Kidney (tissue), 14 donors: ENCODE results near the gene ZNF451. TPM values are rescaled to one million over a fixed set of nuclear protein-coding genes. Genes with fewer than 3 reads are reported as not detected.

ENCODE experiments used
- DNase-seq, 5 donors: peaks; one replicate each; pipeline ENCODE4 v3.0.0-alpha.2; 2013 to 2020
- FAIRE-seq: peaks from 2 replicates; lab custom pipeline; 2012; peaks lifted over from hg19 to GRCh38; lab: Jason Lieb, UNC
- H3K27ac ChIP-seq, 2 donors: one replicate each; pipeline ENCODE4 v1.7.0; 2013; ENCODE audit warnings: low read depth in 2 of 2, low read length in 2 of 2, inconsistent platforms in 1 of 2
- H3K27me3 ChIP-seq: one replicate; pipeline ENCODE4 v1.7.1; 2013; ENCODE audit warnings: low read length, inconsistent platforms; ENCODE audit not compliant: control insufficient read depth, insufficient read depth
- H3K36me3 ChIP-seq, 3 donors: one replicate each; pipeline versions ENCODE4 v1.7.0 to v1.7.1; 2013; ENCODE audit warnings: low read length in 3 of 3, control low read depth in 1 of 3, inconsistent platforms in 1 of 3; ENCODE audit not compliant: insufficient read depth in 3 of 3, control insufficient read depth in 2 of 3
- H3K4me1 ChIP-seq, 3 donors: one replicate each; pipeline versions ENCODE4 v1.7.0 to v1.7.1; 2013; ENCODE audit warnings: low read length in 3 of 3, inconsistent platforms in 1 of 3, low read depth in 1 of 3; ENCODE audit not compliant: control insufficient read depth in 2 of 3, insufficient read depth in 2 of 3
- H3K4me3 ChIP-seq, 3 donors: one replicate each; pipeline versions ENCODE4 v1.7.0 to v1.8.1; 2013; ENCODE audit warnings: low read length in 3 of 3, control low read depth in 1 of 3, inconsistent platforms in 1 of 3
- H3K9ac ChIP-seq, 3 donors: one replicate each; pipeline versions ENCODE4 v1.7.0 to v1.7.1; 2013; ENCODE audit warnings: low read length in 3 of 3, control low read depth in 1 of 3, inconsistent platforms in 1 of 3
- H3K9me3 ChIP-seq, 3 donors: one replicate each; pipeline versions ENCODE4 v1.7.0 to v1.7.1; 2013; ENCODE audit warnings: low read length in 3 of 3, control low read depth in 1 of 3, inconsistent platforms in 1 of 3; ENCODE audit not compliant: control insufficient read depth in 2 of 3, insufficient read depth in 1 of 3
- CTCF ChIP-seq: IDR thresholded peaks from 3 replicates; pipeline ENCODE4 v1.5.1; 2012; ENCODE audit warnings: mild to moderate bottlenecking, moderate library complexity, borderline replicate concordance; ENCODE audit not compliant: insufficient read depth; ENCODE audit errors: extremely low read depth
- intact Hi-C: fragments of 100-400 bp; cut with DNase I; formaldehyde crosslinking; loops from one replicate; pipeline ENCODE4 v1.11.1; 2022
- polyA plus RNA-seq: library from polyadenylated mRNA; stranded (reverse); fragments of 350-450 nt; fragmentation: Illumina TruSeq; extraction: RNeasy Lipid Tissue Mini Kit (QIAGEN cat#74804); gene quantifications from one replicate; pipeline ENCODE4 v1.2.3, GENCODE V29; 2014; ENCODE audit warnings: low read depth, low replicate concordance; ENCODE audit not compliant: insufficient read depth
- total RNA-seq: library from RNA; stranded (reverse); fragmentation: NEBNext Ultra II Directional; extraction: Animal tissue kit (Norgen Biotek cat#: 25700); gene quantifications from one replicate; pipeline ENCODE4 v1.2.1, GENCODE V29; 2021
- donor health status: control.
- donor health status: control.
- donor health status: control.
- donor health status: control.
- donor health status: control.
- donor health status: DM: yes; HTN: yes; CAD: no.
- donor health status: Normal renal cell carcinoma (clear cell type).

Gene ZNF451
- total and polyA plus RNA-seq, 2 donors from 2014 or later: 7.8 to 55.0 TPM

GRCh38 chr6:57158658-57159057, 68.7 kb downstream of the ZNF451 start:
- DNase-seq: no peak
- Histone ChIP-seq H3K4me1 (no peaks in the 10 kb centered on the region), H3K9ac (no peak overlapping the region), H3K36me3 (peaks cover 0 to 9% (median 3%) of the 10 kb centered on the region in 3 donors), H3K9me3 (no peaks in the 10 kb centered on the region), H3K27me3 (no peaks in the 10 kb centered on the region), H3K4me3 (no peak overlapping the region), H3K27ac (no peak overlapping the region)
- TF ChIP-seq CTCF: no peak
- intact Hi-C loops: no loop called here
- FAIRE-seq: no peak

GRCh38 chr6:57159127-57159526, 69.1 kb downstream of the ZNF451 start:
- DNase-seq (no peak), FAIRE-seq (no peak)
- no peak for TF ChIP-seq CTCF
- no peak overlapping the region for H3K27ac ChIP-seq
- H3K36me3 ChIP-seq: peaks cover 0 to 6% (median 0%) of the 10 kb centered on the region in 3 donors
- intact Hi-C loops: no loop called here
- no peaks in the 10 kb centered on the region for H3K9me3 ChIP-seq
- H3K27me3 ChIP-seq: no peaks in the 10 kb centered on the region
- no peaks in the 10 kb centered on the region for H3K4me1 ChIP-seq
- no peak overlapping the region for H3K4me3 ChIP-seq
- no peak overlapping the region for H3K9ac ChIP-seq

GRCh38 chr6:57162028-57162427, 72.0 kb downstream of the ZNF451 start:
- intact Hi-C loops: no loop called here
- Histone ChIP-seq H3K36me3 (peaks cover 0 to 6% (median 0%) of the 10 kb centered on the region in 3 donors), H3K9ac (no peak overlapping the region), H3K4me1 (no peaks in the 10 kb centered on the region), H3K4me3 (no peak overlapping the region), H3K9me3 (peaks cover 5 to 7% (median 6%) of the 10 kb centered on the region in 3 donors), H3K27ac (no peak overlapping the region), H3K27me3 (no peaks in the 10 kb centered on the region)
- DNase-seq: no peak
- no peak for TF ChIP-seq CTCF
- no peak for FAIRE-seq

GRCh38 chr6:57162516-57162915, 72.5 kb downstream of the ZNF451 start:
- intact Hi-C loops: no loop called here
- FAIRE-seq (no peak), DNase-seq (no peak)
- Histone ChIP-seq H3K4me3 (no peak overlapping the region), H3K9ac (no peak overlapping the region), H3K4me1 (no peaks in the 10 kb centered on the region), H3K36me3 (peaks cover 0 to 8% (median 0%) of the 10 kb centered on the region in 3 donors), H3K9me3 (peaks cover 5 to 7% (median 6%) of the 10 kb centered on the region in 3 donors), H3K27ac (no peak overlapping the region), H3K27me3 (no peaks in the 10 kb centered on the region)
- no peak for TF ChIP-seq CTCF
